ENCODE measurements around the gene KITLG.
"Not testable (repeated sequence)": the region's sequence is repeated elsewhere in the genome, so short reads cannot be mapped to it uniquely, and the experiment has no call there.

The KITLG gene, protein sequence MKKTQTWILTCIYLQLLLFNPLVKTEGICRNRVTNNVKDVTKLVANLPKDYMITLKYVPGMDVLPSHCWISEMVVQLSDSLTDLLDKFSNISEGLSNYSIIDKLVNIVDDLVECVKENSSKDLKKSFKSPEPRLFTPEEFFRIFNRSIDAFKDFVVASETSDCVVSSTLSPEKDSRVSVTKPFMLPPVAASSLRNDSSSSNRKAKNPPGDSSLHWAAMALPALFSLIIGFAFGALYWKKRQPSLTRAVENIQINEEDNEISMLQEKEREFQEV

DNA sequence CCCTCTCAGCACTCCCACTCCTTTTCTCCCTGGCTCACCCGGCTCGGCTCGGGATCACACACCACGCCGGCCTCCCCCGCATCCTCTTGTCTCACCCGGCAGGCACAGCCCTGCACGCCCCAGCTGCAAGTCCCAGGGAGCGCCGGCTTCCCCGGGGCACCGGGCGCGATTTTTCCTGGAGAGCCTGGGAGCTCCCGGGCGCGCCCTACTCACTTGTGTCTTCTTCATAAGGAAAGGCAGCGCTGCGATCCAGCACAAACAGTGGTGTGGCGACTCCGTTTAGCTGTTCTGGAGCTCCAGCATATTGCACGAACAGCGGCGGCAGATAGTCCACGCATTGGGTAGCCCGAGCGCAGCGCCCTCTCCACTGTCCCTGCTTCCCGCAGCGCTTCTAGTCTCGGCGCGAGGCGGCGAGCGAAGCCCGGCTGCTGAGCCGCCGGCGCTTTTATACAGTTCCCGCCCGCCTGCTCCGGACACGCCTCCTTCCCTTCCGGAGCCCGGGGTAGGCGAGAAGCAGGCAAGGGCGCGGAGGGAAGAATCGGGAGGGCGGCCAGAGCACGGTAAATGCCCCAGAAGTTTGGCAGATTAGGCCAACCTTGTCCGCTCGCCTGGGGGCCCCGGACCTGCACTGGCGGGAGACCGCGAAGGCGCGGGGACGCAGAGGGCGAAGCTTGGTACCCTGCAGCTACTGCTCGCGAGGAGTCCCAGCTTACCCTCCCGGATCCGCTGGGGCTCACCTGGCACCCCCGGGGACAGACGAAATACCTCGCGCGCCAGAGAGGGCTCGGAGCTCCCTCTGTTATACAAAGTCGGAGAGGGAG lies at the start of gene KITLG:
KITLG (minus strand) TSS at position 421 of the 821 bp plus-strand sequence; CDS start at position 228, 193 bp downstream.
- TF ChIP-seq, protein P1, sequence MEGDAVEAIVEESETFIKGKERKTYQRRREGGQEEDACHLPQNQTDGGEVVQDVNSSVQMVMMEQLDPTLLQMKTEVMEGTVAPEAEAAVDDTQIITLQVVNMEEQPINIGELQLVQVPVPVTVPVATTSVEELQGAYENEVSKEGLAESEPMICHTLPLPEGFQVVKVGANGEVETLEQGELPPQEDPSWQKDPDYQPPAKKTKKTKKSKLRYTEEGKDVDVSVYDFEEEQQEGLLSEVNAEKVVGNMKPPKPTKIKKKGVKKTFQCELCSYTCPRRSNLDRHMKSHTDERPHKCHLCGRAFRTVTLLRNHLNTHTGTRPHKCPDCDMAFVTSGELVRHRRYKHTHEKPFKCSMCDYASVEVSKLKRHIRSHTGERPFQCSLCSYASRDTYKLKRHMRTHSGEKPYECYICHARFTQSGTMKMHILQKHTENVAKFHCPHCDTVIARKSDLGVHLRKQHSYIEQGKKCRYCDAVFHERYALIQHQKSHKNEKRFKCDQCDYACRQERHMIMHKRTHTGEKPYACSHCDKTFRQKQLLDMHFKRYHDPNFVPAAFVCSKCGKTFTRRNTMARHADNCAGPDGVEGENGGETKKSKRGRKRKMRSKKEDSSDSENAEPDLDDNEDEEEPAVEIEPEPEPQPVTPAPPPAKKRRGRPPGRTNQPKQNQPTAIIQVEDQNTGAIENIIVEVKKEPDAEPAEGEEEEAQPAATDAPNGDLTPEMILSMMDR (IDR thresholded peaks at IDR 0.05; ENCODE audit: insufficient read depth, low read depth, low read length, missing control alignments), result peak; percentile 37
- H3K4me3 ChIP-seq (ENCODE audit: low read length), result peak within 1 kb of the TSS; percentile 89
- DNase-seq (ENCODE audit: low read depth), result peak; percentile 88

DNA sequence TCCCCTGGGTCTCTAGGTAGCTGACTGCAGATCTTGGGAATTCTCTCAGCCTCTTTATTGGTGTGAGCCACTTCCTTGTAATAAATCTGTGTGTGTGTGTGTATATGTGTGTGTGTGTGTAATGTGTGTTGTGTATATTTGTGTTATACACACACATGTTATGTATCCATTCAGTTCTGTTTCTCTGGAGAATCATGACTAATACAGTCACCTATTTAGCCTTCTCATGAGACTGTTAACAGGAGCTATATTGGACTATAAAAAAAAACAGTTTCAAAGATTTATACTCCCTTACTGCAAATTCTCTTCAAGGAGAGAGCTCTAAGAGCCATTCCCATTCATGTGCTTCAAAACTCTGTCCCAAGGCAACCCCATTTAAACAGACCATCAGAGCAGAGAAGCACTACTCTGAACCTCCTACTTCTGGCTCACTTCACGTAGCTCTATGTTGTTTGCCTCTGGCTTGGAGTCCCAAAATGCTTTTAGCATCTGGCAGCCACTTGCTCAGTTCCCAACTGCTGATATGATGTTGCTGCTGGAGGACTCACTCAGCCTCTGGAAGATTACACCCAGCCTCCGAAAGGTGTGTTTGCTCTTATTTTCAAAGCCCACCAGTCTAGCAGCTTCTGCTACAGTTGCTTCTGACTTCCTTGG lies 48.7 kb upstream of the KITLG start:
- H3K4me3 ChIP-seq (ENCODE audit: low read length), result no peak overlapping the region
- TF ChIP-seq, protein P1 (IDR thresholded peaks at IDR 0.05; ENCODE audit: insufficient read depth, low read depth, low read length, missing control alignments), result no peak
- no peak for DNase-seq (ENCODE audit: low read depth)

DNA sequence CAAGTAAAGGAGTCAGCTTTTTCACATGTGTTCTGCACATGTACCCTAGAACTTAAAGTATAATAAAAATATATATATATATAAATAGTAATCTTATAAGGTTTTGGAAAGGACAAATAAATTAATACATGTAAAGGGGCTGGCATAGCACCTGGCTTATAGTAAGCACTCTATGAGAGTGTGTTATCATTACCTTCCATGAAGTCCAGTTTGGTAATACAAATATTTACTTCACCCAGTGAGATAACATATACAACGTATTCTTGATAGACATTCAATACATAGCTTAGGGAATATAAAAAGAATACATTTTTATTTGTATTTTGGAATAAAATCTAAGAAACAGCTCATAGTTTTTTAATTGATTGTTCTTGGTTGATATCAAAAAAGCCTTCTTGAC lies 47.8 kb upstream of the KITLG start:
- not testable (repeated sequence) for DNase-seq (ENCODE audit: low read depth); H3K4me3 ChIP-seq (ENCODE audit: low read length)

DNA sequence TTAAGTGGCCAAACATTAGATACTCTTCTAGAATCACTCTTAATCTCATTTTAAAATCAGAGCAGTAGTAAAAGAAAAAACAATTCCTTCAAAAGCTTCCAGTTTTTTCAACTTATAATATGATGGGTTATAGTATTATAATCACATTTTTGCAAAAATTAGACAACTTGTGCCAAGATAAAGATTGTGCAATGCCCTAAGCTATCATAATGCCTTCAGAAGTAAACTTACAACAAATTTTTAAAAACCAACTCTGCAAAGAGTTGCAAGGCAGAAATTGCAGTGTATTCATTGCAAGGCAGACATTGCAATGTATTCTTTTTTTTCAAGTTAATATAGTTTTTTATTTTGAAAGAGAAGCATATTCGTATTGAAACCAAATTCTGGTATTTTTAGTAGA lies 47.2 kb upstream of the KITLG start:
- TF ChIP-seq, protein P1 (IDR thresholded peaks at IDR 0.05; ENCODE audit: insufficient read depth, low read depth, low read length, missing control alignments), result no peak
- no peak overlapping the region for H3K4me3 ChIP-seq (ENCODE audit: low read length)
- DNase-seq (ENCODE audit: low read depth), result no peak

DNA sequence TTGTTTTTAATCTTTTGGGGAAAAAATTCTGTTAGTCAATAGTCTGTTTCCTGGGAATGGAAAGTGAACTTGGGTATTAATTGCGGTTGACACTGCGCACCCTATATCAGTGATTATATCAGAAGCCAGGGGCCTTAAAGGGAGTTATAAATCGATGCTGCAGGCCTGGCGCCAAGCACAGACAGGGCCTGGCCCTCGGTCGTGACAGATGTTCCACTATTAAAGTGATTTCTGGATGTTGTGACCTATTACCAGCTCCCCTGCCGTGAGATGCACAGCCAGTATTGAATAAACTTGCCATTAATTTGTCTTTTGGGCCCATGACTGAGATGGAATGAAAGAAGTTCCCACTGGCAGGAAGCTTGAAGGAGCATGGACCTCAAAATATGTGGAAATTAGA lies 45.1 kb upstream of the KITLG start:
- no peak overlapping the region for H3K4me3 ChIP-seq (ENCODE audit: low read length)
- DNase-seq (ENCODE audit: low read depth), result no peak
- TF ChIP-seq, protein P1 (IDR thresholded peaks at IDR 0.05; ENCODE audit: insufficient read depth, low read depth, low read length, missing control alignments), result no peak

DNA sequence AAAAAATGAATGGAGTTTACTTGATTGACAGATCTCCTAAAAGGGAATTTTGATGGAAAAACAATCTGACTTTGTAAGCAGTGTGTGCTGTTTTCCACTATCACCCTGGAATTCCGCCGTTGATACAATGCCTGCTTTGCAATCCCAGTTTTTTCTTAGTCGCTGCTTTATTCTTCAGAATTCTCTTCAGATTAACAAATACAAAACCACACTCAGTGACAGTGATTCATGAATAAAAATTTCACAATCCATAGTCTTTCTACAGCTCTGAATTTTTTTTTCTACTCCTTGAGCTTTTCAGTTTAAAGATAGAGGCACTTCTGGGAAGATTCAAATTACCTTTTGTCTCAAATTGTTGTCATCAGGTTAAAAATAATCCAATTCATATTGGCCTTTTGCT lies 44.6 kb upstream of the KITLG start:
- DNase-seq (ENCODE audit: low read depth), result peak; percentile 59
- H3K4me3 ChIP-seq (ENCODE audit: low read length), result no peak overlapping the region
- TF ChIP-seq, protein P1 (IDR thresholded peaks at IDR 0.05; ENCODE audit: insufficient read depth, low read depth, low read length, missing control alignments), result no peak

All from epithelial cell of esophagus (primary cell).